GM18526 (cell line): ENCODE measurements around the gene DRC7.

Experiments used
- POLR2A ChIP-seq: IDR thresholded peaks from 3 replicates; pipeline ENCODE4 v1.6.1; 2011; ENCODE audit not compliant: insufficient read length; ENCODE audit errors: extremely low read depth

Gene DRC7

DNA sequence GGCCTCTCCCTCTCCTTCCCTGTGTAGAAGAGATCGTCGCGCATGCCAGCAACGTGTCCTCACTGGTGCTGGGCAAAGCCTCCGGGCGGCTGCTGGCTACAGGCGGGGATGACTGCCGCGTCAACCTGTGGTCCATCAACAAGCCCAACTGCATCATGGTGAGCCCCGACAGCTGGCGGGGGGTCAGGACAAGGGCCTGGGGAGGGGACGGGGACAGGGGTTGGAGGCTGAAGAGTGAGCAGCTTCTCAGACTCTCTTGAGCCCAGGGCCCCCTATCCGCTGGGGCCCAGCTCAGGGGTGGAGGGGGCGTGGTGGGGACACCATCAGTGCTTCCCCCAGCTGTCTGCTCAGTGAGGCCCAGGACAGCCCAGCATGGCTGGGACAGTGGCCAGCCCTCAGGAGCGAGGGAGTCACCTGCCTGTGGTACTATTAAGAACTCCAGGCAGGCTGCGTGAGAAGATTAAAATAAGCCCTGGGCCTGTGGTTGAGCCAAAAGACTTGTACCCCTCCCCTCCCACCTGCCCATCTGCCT lies 47.1 kb downstream of the DRC7 start:
- no peak for TF ChIP-seq POLR2A

GRCh38 chr16:57742543-57742942 lies 47.9 kb downstream of the DRC7 start:
- TF ChIP-seq POLR2A, result no peak

DNA sequence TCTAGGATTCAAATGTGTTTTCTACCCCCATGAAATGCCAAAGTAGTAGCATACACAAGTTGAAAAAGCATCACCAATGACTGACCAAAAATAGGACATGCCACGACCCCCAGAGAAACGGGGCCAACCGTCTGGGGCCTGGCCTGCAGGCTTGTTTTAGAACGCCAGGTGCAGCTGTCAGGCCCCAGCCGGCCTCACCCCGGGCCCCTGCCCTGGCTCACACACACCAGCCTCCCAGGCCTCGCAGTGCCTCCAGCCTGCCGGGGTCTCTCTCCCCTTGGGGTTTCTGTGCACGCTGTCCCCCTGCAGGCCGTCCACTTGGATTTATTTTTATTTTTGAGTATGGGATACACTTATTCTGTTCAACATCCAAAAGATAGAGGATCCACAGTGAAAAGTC lies 48.9 kb downstream of the DRC7 start:
- no peak for TF ChIP-seq POLR2A

- no peak for TF ChIP-seq POLR2A
Observed at GRCh38 chr16:57743886-57744641, 49.5 kb downstream of the DRC7 start.

GRCh38 chr16:57744642-57744903 lies 50.0 kb downstream of the DRC7 start:
- no peak for TF ChIP-seq POLR2A

GRCh38 chr16:57745768-57746167 lies 51.2 kb downstream of the DRC7 start:
- TF ChIP-seq POLR2A, result no peak

- no peak for TF ChIP-seq POLR2A
Observed at GRCh38 chr16:57747091-57747490, 52.5 kb downstream of the DRC7 start.

- TF ChIP-seq POLR2A, result no peak
Observed at GRCh38 chr16:57747496-57747895, 52.9 kb downstream of the DRC7 start.

DNA sequence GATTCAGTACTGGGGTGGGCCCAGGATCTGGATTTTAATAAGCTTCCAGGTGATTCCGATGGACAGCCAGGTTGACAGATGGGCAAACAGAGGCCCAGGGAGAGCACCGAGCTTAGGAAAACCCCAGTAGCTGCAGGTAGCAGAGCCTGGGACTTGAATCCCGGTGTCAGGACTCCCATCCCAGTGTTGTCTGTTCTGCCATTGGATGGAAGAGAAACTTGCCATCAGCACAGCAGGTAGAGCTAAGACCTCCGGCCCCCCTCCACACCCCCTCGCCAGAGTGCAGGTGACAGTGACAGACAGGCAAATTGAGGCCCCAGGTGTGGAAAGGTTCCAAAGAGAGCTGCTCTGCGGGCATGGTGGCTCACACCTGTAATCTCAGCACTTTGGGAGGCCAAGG lies 53.4 kb downstream of the DRC7 start:
- TF ChIP-seq POLR2A, result no peak

DNA sequence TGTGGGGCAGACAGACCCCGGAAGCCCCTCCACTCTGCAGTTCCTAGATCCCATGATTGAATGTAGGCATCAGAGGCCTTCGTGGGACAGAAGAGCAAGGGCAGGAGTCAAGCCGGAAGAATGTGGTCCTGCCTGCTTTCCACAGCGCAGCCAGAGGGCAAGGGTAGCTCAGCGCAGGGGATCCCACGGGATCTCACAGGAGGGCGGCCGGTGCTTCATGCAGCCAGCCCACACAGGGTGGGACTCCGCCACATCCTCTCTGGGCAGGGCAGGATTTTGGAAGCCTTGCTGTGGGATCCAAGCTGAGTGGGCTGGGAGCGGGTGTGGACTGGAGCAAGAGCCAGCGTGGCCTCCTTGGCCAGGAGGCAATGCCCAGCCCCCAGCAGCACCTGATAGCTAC lies 54.0 kb downstream of the DRC7 start:
- TF ChIP-seq POLR2A, result no peak

DNA sequence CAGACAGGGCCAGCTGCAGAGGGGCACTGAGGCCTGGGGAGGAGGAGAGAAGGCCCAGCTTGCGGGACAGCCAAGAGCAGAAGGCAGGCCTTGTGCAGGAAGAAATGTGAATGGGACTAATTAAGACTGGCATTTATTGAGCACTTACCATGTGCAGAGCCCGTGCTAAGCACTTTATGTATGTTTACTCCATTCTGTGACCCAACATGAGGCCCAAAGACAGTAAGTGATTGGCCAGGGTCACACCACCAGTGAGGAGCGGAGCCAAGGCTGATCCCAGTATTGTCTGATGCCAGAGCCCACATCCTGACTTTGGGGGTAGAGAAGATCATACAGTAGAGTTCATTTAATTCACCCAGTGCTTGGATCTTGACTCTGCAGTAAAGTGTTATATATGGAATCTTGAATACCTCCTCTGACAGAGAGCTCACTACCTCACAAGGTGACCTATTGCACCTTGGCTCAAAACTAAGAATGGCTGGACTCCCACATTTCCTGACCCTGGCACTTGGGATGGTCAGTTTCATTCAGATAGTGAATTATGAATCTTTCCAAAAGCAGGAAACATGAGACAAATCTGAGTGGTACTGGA lies 54.6 kb downstream of the DRC7 start:
- TF ChIP-seq POLR2A, result no peak

- TF ChIP-seq POLR2A, result no peak
Observed at GRCh38 chr16:57749856-57750452, 55.3 kb downstream of the DRC7 start.

GRCh38 chr16:57750796-57751538 lies 56.4 kb downstream of the DRC7 start:
- TF ChIP-seq POLR2A, result no peak

- TF ChIP-seq POLR2A, result no peak
Observed at GRCh38 chr16:57751539-57752202, 57.1 kb downstream of the DRC7 start.

DNA sequence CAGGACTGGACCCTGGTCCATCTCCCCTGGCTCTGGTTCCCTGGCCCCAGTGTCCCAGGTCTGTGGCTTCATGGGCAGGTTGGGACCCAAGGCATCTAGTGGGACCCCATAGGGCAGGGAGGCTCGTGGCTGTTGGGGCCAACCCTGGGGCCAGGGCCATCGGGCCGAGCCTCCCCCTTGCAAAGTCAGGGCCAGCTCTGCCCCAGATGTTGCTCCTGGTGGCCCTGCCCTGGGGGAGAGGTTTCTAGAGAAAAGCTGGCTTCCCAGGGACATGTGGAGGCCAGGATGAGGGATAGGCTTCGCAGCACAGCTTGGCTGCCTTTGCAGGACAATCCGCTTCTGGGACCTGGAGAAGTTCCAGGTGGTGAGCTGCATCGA lies 57.6 kb downstream of the DRC7 start:
- TF ChIP-seq POLR2A, result no peak

DNA sequence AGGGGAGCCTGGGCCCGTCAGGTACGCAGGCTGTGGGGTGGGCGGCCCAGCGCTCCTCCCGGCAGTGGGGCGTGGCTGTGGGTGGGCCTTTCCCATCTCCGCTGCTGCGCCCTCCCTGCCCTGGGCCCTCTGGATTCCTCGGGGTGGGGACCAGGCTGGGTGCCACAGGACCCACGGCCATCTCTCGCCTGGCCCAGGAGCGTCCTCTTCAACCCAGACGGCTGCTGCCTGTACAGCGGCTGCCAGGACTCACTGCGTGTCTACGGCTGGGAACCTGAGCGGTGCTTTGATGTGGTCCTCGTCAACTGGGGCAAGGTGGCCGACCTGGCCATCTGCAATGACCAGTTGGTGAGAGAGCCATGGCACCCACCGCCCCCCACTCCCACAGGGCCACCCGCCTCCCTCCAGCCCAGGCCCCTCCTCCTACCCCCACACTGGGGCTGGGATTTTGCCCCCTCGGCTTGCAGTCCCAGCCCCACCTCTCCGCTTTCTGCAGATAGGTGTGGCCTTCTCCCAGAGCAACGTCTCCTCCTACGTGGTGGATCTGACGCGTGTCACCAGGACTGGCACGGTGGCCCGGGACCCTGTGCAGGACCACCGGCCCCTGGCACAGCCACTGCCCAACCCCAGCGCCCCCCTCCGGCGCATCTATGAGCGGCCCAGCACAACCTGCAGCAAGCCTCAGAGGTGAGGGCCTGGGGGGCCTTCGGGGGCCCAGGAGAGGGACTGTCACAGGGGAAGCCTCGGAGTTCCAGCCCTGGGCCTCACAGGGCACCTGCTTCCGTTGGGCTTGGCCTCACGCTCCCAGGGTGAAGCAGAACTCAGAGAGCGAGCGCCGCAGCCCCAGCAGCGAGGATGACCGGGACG lies 58.2 kb downstream of the DRC7 start:
- no peak for TF ChIP-seq POLR2A
